ENCODE data around the gene CST9.

Gene CST9

DNA sequence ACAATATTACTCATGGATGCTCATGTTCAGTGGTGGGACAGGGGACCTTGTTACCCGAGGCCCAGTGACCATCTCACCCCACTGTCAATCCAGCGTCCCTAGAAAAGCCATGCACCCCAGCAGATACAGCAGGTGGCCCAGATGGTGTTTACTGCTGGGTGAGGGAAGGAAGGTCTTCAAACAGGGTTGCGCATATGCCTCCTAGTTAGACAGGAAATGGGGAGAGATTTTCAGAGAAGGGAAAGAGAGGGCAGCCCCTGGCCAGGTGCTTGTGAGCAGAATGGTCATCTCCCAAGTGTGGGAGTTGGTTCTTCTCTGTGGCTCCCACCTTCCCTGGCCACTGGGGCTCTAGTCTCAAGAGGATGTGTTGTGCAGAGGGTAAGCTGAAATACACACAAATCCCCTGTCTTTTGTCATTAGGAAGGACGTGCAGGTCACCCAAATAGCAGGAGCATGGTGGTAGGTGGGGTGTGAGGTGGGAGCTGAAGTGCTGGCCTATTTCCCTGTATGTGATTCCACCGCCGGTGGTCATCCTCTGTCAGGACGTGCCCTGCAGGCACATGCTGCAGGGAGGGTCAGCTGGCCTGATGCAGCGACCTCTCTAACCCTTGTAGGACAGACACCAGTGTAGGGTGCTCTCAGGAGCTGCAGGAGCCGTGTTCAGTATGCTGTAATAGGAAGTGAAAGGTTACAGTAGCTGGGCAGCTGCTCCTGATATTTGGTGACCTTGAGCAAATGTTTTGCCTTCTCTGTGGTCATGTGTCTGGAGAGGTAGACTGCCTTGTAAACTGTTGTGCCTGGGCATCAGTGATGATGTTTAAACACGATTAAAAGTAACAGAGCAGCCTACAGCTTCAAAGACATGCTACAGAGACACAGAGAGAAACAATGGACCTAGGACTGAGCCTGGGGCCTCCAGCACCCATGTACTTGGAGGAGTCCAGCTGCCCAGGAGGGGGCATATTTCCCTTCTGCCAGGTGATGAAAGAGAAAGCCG lies 35.3 kb upstream of the CST9 start:
- Histone ChIP-seq H3K36me3 (ENCODE audit: insufficient read depth, low read length) (no peaks in the 10 kb centered on the region), H3K4me1 (ENCODE audit: insufficient read depth, low read length, severe bottlenecking) (no peaks in the 10 kb centered on the region), H3K4me2 (ENCODE audit: low read length) (no peak overlapping the region), H3K79me2 (ENCODE audit: insufficient read depth, low read length) (no peaks in the 10 kb centered on the region), H3F3A (ENCODE audit: insufficient read depth, low read length) (no peaks in the 10 kb centered on the region), H3K9me3 (ENCODE audit: low read length) (no peaks in the 10 kb centered on the region), H3K4me3 (ENCODE audit: low read depth, low read length, poor library complexity, severe bottlenecking) (no peak overlapping the region), H2AFZ (ENCODE audit: low read length) (no peak overlapping the region), H3K27ac (ENCODE audit: low read depth, low read length, poor library complexity, severe bottlenecking) (no peak overlapping the region), H3K9me2 (ENCODE audit: low read depth, low read length) (no peaks in the 10 kb centered on the region), H3K9ac (ENCODE audit: low read length) (no peak overlapping the region), H4K20me1 (ENCODE audit: insufficient read depth, low read length) (no peaks in the 10 kb centered on the region), H3K27me3 (ENCODE audit: insufficient read depth, low read length) (no peaks in the 10 kb centered on the region)
- TF ChIP-seq EZH2 (IDR thresholded peaks at IDR 0.05; ENCODE audit: borderline replicate concordance, low read length), result no peak
- TF ChIP-seq, protein P1, sequence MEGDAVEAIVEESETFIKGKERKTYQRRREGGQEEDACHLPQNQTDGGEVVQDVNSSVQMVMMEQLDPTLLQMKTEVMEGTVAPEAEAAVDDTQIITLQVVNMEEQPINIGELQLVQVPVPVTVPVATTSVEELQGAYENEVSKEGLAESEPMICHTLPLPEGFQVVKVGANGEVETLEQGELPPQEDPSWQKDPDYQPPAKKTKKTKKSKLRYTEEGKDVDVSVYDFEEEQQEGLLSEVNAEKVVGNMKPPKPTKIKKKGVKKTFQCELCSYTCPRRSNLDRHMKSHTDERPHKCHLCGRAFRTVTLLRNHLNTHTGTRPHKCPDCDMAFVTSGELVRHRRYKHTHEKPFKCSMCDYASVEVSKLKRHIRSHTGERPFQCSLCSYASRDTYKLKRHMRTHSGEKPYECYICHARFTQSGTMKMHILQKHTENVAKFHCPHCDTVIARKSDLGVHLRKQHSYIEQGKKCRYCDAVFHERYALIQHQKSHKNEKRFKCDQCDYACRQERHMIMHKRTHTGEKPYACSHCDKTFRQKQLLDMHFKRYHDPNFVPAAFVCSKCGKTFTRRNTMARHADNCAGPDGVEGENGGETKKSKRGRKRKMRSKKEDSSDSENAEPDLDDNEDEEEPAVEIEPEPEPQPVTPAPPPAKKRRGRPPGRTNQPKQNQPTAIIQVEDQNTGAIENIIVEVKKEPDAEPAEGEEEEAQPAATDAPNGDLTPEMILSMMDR (IDR thresholded peaks at IDR 0.05; ENCODE audit: low read length), result no peak

DNA sequence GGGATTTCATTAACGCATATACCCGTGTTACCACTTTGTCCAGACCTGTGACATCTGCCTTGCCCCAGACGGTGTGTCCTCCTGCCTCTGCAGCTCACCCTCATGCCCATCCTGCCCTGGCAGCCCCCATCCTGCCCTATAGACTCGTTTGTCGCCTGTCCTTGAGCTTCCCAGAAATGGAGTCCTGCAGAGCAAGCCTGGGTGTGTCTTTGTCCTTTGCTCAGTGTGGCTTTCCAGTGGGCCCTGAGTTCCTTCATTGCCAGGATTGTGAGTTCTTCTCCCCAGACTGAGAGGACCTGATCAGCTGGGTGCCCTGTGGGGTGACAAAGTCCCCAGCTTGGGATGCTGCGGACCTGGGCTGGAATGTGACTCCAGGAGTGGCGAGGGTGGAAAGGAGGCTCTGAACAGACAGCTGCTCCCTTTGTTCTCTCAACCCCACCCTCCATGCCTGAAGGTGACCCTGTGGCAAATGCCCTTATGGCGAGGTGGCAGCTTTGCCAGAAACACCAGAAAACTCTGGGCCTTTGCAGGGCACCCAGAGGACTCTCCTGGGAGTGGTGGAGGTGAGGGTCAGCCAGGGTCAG lies 34.4 kb upstream of the CST9 start:
- Histone ChIP-seq H3K9me2 (ENCODE audit: low read depth, low read length) (no peaks in the 10 kb centered on the region), H4K20me1 (ENCODE audit: insufficient read depth, low read length) (no peaks in the 10 kb centered on the region), H3K27me3 (ENCODE audit: insufficient read depth, low read length) (no peaks in the 10 kb centered on the region), H3K9ac (ENCODE audit: low read length) (no peak overlapping the region), H3K4me3 (ENCODE audit: low read depth, low read length, poor library complexity, severe bottlenecking) (no peak overlapping the region), H3K9me3 (ENCODE audit: low read length) (no peaks in the 10 kb centered on the region), H3K79me2 (ENCODE audit: insufficient read depth, low read length) (no peaks in the 10 kb centered on the region), H3K4me1 (ENCODE audit: insufficient read depth, low read length, severe bottlenecking) (no peaks in the 10 kb centered on the region), H3F3A (ENCODE audit: insufficient read depth, low read length) (no peaks in the 10 kb centered on the region), H2AFZ (ENCODE audit: low read length) (no peak overlapping the region), H3K4me2 (ENCODE audit: low read length) (no peak overlapping the region), H3K36me3 (ENCODE audit: insufficient read depth, low read length) (no peaks in the 10 kb centered on the region), H3K27ac (ENCODE audit: low read depth, low read length, poor library complexity, severe bottlenecking) (no peak overlapping the region)
- TF ChIP-seq, protein P1 (IDR thresholded peaks at IDR 0.05; ENCODE audit: low read length), result no peak
- TF ChIP-seq EZH2 (IDR thresholded peaks at IDR 0.05; ENCODE audit: borderline replicate concordance, low read length), result no peak

DNA sequence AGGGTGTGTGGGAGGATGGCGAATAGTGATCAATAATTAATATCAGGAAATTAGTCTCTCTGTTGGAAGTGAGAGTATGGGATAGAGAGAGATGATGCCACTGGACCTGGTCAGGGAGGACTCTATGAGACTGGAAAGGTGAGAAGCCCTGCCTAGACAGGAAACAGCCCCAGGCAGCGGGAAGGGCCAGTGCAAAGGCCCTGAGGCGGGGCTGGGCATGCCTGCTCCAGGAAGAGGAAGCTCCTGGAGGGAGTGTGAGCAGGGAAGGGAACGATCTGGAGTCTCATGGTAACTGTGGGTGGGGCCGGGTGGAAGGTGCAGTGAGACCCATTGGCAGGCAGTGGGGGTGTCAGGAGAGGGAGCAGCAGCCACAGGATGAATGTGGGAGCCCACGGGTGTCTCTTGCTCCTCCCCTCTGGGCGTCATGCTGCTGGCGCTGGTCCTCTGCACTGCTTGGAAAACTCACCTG lies 33.8 kb upstream of the CST9 start:
- no peak overlapping the region for H3K27ac ChIP-seq (ENCODE audit: low read depth, low read length, poor library complexity, severe bottlenecking)

More for the DNA sequence above, 33.8 kb upstream of the CST9 start:
- no peak overlapping the region for H3K4me2 ChIP-seq (ENCODE audit: low read length)
- H3K27me3 ChIP-seq (ENCODE audit: insufficient read depth, low read length), result no peaks in the 10 kb centered on the region
- no peaks in the 10 kb centered on the region for H4K20me1 ChIP-seq (ENCODE audit: insufficient read depth, low read length)
- no peaks in the 10 kb centered on the region for H3F3A ChIP-seq (ENCODE audit: insufficient read depth, low read length)
- H3K36me3 ChIP-seq (ENCODE audit: insufficient read depth, low read length), result no peaks in the 10 kb centered on the region
- H3K9me3 ChIP-seq (ENCODE audit: low read length), result no peaks in the 10 kb centered on the region
- TF ChIP-seq, protein P1 (IDR thresholded peaks at IDR 0.05; ENCODE audit: low read length), result no peak
- TF ChIP-seq EZH2 (IDR thresholded peaks at IDR 0.05; ENCODE audit: borderline replicate concordance, low read length), result no peak
- no peak overlapping the region for H2AFZ ChIP-seq (ENCODE audit: low read length)
- H3K4me1 ChIP-seq (ENCODE audit: insufficient read depth, low read length, severe bottlenecking), result no peaks in the 10 kb centered on the region
- no peaks in the 10 kb centered on the region for H3K79me2 ChIP-seq (ENCODE audit: insufficient read depth, low read length)
- no peaks in the 10 kb centered on the region for H3K9me2 ChIP-seq (ENCODE audit: low read depth, low read length)
- no peak overlapping the region for H3K4me3 ChIP-seq (ENCODE audit: low read depth, low read length, poor library complexity, severe bottlenecking)
- H3K9ac ChIP-seq (ENCODE audit: low read length), result no peak overlapping the region

All from OCI-LY1 (cell line).